Osteoblast (primary cell): ENCODE results near the gene CRBN. TPM values are rescaled to one million over a fixed set of nuclear protein-coding genes. Genes with fewer than 3 reads are reported as not detected.

Experiments
- DNase-seq: peaks from one replicate; pipeline ENCODE4 v3.0.0; 2011; ENCODE audit warnings: low spot score, mixed read lengths; ENCODE audit not compliant: insufficient read length; ENCODE audit errors: missing footprints
- H2AFZ ChIP-seq: 2 replicates; pipeline ENCODE4 v1.6.0; 2011; ENCODE audit warnings: mild to moderate bottlenecking, low read length
- H3K27ac ChIP-seq: 2 replicates; pipeline ENCODE4 v1.5.1; 2011; ENCODE audit warnings: mild to moderate bottlenecking, low read depth, low read length, moderate library complexity
- H3K27me3 ChIP-seq: 2 replicates; pipeline ENCODE4 v1.6.0; 2012; ENCODE audit warnings: mild to moderate bottlenecking, control low read depth, inconsistent platforms, low read length, moderate library complexity; ENCODE audit not compliant: insufficient read depth
- H3K36me3 ChIP-seq: 2 replicates; pipeline ENCODE4 v1.5.1; 2011; ENCODE audit warnings: mild to moderate bottlenecking, low read length, control low read depth, moderate library complexity; ENCODE audit not compliant: insufficient read depth
- H3K4me1 ChIP-seq: 2 replicates; pipeline ENCODE4 v1.5.1; 2011; ENCODE audit warnings: mild to moderate bottlenecking, low read length, control low read depth, moderate library complexity; ENCODE audit not compliant: insufficient read depth
- H3K4me2 ChIP-seq: 2 replicates; pipeline ENCODE4 v1.6.0; 2011; ENCODE audit warnings: mild to moderate bottlenecking, low read length; ENCODE audit not compliant: insufficient read depth
- H3K4me3 ChIP-seq: fragments of 200-600 bp; sonication (generic); 3 replicates; pipeline ENCODE4 v1.5.1; 2012; ENCODE audit warnings: mild to moderate bottlenecking, low read length, inconsistent platforms; ENCODE audit not compliant: insufficient read depth
- H3K79me2 ChIP-seq: 2 replicates; pipeline ENCODE4 v1.6.0; 2012; ENCODE audit warnings: mild to moderate bottlenecking, low read length, control low read depth, inconsistent platforms; ENCODE audit not compliant: insufficient read depth
- H3K9me3 ChIP-seq: 2 replicates; pipeline ENCODE4 v1.5.1; 2011; ENCODE audit warnings: low read depth, low read length, control low read depth
- H4K20me1 ChIP-seq: 2 replicates; pipeline ENCODE4 v1.6.0; 2012; ENCODE audit warnings: mild to moderate bottlenecking, low read length, control low read depth; ENCODE audit not compliant: insufficient read depth
- small RNA-seq: library from RNA; depleted of rRNA; stranded (forward); fragments of <200 nt; gene quantifications from one replicate; pipeline ENCODE3, GENCODE V24; 2012
- total RNA-seq: library from RNA; depleted of rRNA; stranded (reverse); fragments of >200 nt; gene quantifications from 2 replicates; pipeline ENCODE4 v1.2.3, GENCODE V29; 2012
- TF ChIP-seq, protein P1 (sequence below): IDR thresholded peaks from 2 replicates; pipeline ENCODE4 v1.5.1; 2011; ENCODE audit warnings: mild to moderate bottlenecking, low read depth, low read length, moderate library complexity; ENCODE audit errors: extremely low read depth

The CRBN gene
- total RNA-seq, 1 donor = 76.0 TPM

DNA sequence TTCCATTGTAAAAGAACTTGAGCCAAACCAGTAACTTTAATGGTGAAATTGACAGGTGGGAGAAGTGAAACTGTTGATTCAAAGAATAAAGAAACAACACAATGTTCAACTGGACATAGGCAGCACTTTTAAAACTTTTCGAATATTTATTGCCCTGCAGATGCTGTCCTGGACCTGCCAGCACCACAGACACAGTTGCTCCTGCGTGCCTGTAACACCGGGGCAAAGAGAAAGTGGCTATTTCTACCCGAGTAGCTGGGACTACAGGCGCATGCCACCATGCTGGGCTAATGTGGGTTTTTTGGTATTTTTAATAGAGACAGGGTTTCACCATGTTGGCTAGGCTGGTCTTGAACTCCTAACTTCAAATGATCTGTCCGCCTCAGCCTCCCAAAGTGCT is 76.7 kb downstream of the CRBN start:
- no peaks in the 10 kb centered on the region for H3K79me2 ChIP-seq
- no peak overlapping the region for H3K4me2 ChIP-seq
- TF ChIP-seq, protein P1, sequence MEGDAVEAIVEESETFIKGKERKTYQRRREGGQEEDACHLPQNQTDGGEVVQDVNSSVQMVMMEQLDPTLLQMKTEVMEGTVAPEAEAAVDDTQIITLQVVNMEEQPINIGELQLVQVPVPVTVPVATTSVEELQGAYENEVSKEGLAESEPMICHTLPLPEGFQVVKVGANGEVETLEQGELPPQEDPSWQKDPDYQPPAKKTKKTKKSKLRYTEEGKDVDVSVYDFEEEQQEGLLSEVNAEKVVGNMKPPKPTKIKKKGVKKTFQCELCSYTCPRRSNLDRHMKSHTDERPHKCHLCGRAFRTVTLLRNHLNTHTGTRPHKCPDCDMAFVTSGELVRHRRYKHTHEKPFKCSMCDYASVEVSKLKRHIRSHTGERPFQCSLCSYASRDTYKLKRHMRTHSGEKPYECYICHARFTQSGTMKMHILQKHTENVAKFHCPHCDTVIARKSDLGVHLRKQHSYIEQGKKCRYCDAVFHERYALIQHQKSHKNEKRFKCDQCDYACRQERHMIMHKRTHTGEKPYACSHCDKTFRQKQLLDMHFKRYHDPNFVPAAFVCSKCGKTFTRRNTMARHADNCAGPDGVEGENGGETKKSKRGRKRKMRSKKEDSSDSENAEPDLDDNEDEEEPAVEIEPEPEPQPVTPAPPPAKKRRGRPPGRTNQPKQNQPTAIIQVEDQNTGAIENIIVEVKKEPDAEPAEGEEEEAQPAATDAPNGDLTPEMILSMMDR = no peak
- H3K27me3 ChIP-seq = no peaks in the 10 kb centered on the region
- H3K9me3 ChIP-seq = no peaks in the 10 kb centered on the region
- no peak overlapping the region for H3K27ac ChIP-seq
- no peaks in the 10 kb centered on the region for H3K4me1 ChIP-seq
- no peak for DNase-seq
- no peak overlapping the region for H2AFZ ChIP-seq
- H4K20me1 ChIP-seq = no peaks in the 10 kb centered on the region
- no peak overlapping the region for H3K4me3 ChIP-seq
- H3K36me3 ChIP-seq = no peaks in the 10 kb centered on the region

DNA sequence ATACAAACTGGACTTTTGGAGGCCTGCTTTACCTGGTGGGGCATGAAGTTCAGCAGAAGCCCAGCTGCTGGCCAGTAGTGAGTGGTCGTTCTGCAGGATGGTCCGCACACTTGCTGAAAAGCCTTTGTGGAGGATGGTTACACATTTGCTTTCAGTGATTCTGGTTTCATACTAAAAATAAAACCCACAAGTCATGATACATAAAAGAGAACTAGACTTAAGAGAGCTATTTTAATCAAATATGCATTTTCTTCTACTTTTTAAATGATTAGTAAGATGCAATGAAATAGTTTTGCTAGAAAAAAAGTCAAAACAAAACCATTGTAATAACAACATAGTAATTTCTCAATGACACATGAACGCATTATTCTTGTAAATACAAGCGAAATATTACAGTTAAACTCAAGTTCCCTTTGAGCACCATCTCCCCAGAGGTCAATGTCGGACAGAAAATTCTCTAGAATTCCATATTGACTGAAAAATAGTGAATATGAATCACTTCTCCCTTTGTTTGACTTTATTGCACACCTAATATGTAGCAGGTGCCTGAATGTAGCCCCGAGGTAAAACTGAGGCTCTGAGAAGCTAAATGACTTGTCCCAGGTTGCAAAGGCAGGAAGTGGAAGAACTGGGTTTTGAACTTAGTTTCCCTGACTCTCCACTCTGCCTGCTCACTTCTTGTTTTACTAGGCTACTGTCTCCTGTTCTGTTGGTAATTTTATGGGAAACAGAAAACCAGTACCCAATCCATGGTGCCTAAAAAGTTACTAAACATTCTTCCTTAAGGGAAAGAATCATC is 77.6 kb downstream of the CRBN start:
- H3K27ac ChIP-seq = no peak overlapping the region
- H3K4me2 ChIP-seq = no peak overlapping the region
- H3K36me3 ChIP-seq = no peaks in the 10 kb centered on the region
- H3K4me1 ChIP-seq = no peaks in the 10 kb centered on the region
- H4K20me1 ChIP-seq = no peaks in the 10 kb centered on the region
- TF ChIP-seq, protein P1 = no peak
- no peaks in the 10 kb centered on the region for H3K27me3 ChIP-seq
- DNase-seq = no peak
- no peaks in the 10 kb centered on the region for H3K9me3 ChIP-seq
- H3K79me2 ChIP-seq = no peaks in the 10 kb centered on the region
- H2AFZ ChIP-seq = no peak overlapping the region
- no peak overlapping the region for H3K4me3 ChIP-seq

Small RNA genes lying within 50 kb of the gene (small RNA-seq; reads per million reads assigned to genes)
- not detected for gene RF00416

Other genes starting within 250 kb of the CRBN start
- not detected in 2 replicates for gene IL5RA, start 69.3 kb downstream of the CRBN start, total RNA-seq
- gene TRNT1, start 52.8 kb downstream of the CRBN start, total RNA-seq = 22.4 and 25.0 TPM in 2 replicates